Lower lobe of right lung (tissue), 2 donors: ENCODE data around the gene VEZF1. TPM values are rescaled to one million over a fixed set of nuclear protein-coding genes. Genes with fewer than 3 reads are reported as not detected.

Experiments used
- ATAC-seq, 2 donors: fragments of 200-7000 bp; cut with Tn5 transposase; one replicate each; pipeline ENCODE4 v1.9.1; 2020 to 2022; ENCODE audit warnings: mild to moderate bottlenecking in 2 of 2, moderate library complexity in 2 of 2
- DNase-seq: peaks from one replicate; pipeline ENCODE4 v3.0.0-alpha.2; 2020
- H3K27ac ChIP-seq: fragments of 200-600 bp; one replicate; pipeline ENCODE4 v1.8.0; 2022
- H3K27me3 ChIP-seq: fragments of 200-600 bp; one replicate; pipeline ENCODE4 v1.8.0; 2022; ENCODE audit warnings: low read depth
- H3K36me3 ChIP-seq: fragments of 200-600 bp; one replicate; pipeline ENCODE4 v1.8.0; 2022; ENCODE audit warnings: mild to moderate bottlenecking
- H3K4me1 ChIP-seq: fragments of 200-600 bp; one replicate; pipeline ENCODE4 v1.8.0; 2022
- H3K4me3 ChIP-seq: fragments of 200-600 bp; one replicate; pipeline ENCODE4 v1.8.0; 2022; ENCODE audit warnings: mild to moderate bottlenecking
- H3K9me3 ChIP-seq: fragments of 200-600 bp; one replicate; pipeline ENCODE4 v1.8.0; 2022
- CTCF ChIP-seq: fragments of 200-600 bp; IDR thresholded peaks from one replicate; pipeline ENCODE4 v1.8.0; 2022; ENCODE audit warnings: antibody characterized with exemption, mild to moderate bottlenecking
- intact Hi-C: fragments of 100-400 bp; cut with DNase I; formaldehyde crosslinking; loops from one replicate; pipeline ENCODE4 v1.11.0; 2022
- long read RNA-seq: library from polyadenylated mRNA; unstranded; transcript quantifications from one replicate; pipeline ENCODE4 v2.0.0, GENCODE V29; 2021
- total RNA-seq: library from RNA; stranded (reverse); fragmentation: NEBNext Ultra II Directional; extraction: Animal tissue kit (Norgen Biotek cat#: 25700); gene quantifications from one replicate; pipeline ENCODE4 v1.2.1, GENCODE V29; 2021
- donor health status: DM: no; HTN: yes; CAD: no; lungs with severe emphysema.

VEZF1 gene
- 73.5 TPM for total RNA-seq
- long read RNA-seq, transcript VEZF1-202 (6 exons, 2,321 nt): major isoform, 48 of 76 reads
- long read RNA-seq, partial matches to known transcripts: 8 of 76 reads
- long read RNA-seq, other reads (novel, unspliced or antisense): 20 of 76 reads

GRCh38 chr17:57987581-57988300 lies at the start of gene VEZF1:
TSS of gene VEZF1 (minus strand) at chr17:57988254. CDS start at chr17:57988111, 143 bp downstream.
- Histone ChIP-seq H3K27ac (peak within 1 kb of the TSS; percentile 97), H3K27me3 (no peaks in the 10 kb centered on the region), H3K36me3 (peaks cover 7% of the 10 kb centered on the region), H3K4me3 (peak within 1 kb of the TSS; percentile 88), H3K9me3 (no peaks in the 10 kb centered on the region), H3K4me1 (peaks cover 58% of the 10 kb centered on the region)
- ATAC-seq: peak; percentile 81 to 85
- no peak for TF ChIP-seq CTCF
- DNase-seq: peak; percentile 90
- intact Hi-C loops: no loop called here

- no peaks in the 10 kb centered on the region for H3K36me3 ChIP-seq
- intact Hi-C loops: no loop called here
- no peak for ATAC-seq
These were observed 44.8 kb upstream of the VEZF1 start for GRCh38 chr17:58032691-58033415.

GRCh38 chr17:58028578-58028977 lies 40.5 kb upstream of the VEZF1 start:
- no peak overlapping the region for H3K4me3 ChIP-seq
- no peaks in the 10 kb centered on the region for H3K9me3 ChIP-seq
- DNase-seq: no peak
- intact Hi-C loops: no loop called here
- TF ChIP-seq CTCF: no peak
- H3K4me1 ChIP-seq: no peaks in the 10 kb centered on the region
- no peak for ATAC-seq
- H3K36me3 ChIP-seq: no peaks in the 10 kb centered on the region
- H3K27me3 ChIP-seq: no peaks in the 10 kb centered on the region
- H3K27ac ChIP-seq: no peak overlapping the region

More at GRCh38 chr17:58032691-58033415, 44.8 kb upstream of the VEZF1 start:
- Histone ChIP-seq H3K27me3 (peaks cover 5% of the 10 kb centered on the region), H3K27ac (no peak overlapping the region), H3K4me3 (no peak overlapping the region), H3K9me3 (no peaks in the 10 kb centered on the region), H3K4me1 (no peaks in the 10 kb centered on the region)
- no peak for TF ChIP-seq CTCF
- no peak for DNase-seq

GRCh38 chr17:58020401-58020800 lies 32.3 kb upstream of the VEZF1 start:
- H3K4me3 ChIP-seq: no peak overlapping the region
- intact Hi-C loops: no loop called here
- DNase-seq (no peak), ATAC-seq (no peak)
- no peak for TF ChIP-seq CTCF
- no peaks in the 10 kb centered on the region for H3K36me3 ChIP-seq
- H3K27ac ChIP-seq: no peak overlapping the region
- H3K4me1 ChIP-seq: no peaks in the 10 kb centered on the region
- H3K27me3 ChIP-seq: no peaks in the 10 kb centered on the region
- H3K9me3 ChIP-seq: no peaks in the 10 kb centered on the region

- H3K27me3 ChIP-seq: no peaks in the 10 kb centered on the region
- no peak overlapping the region for H3K27ac ChIP-seq
- DNase-seq (no peak), ATAC-seq (no peak)
- H3K9me3 ChIP-seq: no peaks in the 10 kb centered on the region
- no peaks in the 10 kb centered on the region for H3K36me3 ChIP-seq
- no peak for TF ChIP-seq CTCF
- no peaks in the 10 kb centered on the region for H3K4me1 ChIP-seq
- H3K4me3 ChIP-seq: no peak overlapping the region
- intact Hi-C loops: no loop called here
These were observed 31.5 kb upstream of the VEZF1 start for GRCh38 chr17:58019521-58019920.
